Measurements from ENCODE around the gene CDH16.

CDH16 gene

DNA sequence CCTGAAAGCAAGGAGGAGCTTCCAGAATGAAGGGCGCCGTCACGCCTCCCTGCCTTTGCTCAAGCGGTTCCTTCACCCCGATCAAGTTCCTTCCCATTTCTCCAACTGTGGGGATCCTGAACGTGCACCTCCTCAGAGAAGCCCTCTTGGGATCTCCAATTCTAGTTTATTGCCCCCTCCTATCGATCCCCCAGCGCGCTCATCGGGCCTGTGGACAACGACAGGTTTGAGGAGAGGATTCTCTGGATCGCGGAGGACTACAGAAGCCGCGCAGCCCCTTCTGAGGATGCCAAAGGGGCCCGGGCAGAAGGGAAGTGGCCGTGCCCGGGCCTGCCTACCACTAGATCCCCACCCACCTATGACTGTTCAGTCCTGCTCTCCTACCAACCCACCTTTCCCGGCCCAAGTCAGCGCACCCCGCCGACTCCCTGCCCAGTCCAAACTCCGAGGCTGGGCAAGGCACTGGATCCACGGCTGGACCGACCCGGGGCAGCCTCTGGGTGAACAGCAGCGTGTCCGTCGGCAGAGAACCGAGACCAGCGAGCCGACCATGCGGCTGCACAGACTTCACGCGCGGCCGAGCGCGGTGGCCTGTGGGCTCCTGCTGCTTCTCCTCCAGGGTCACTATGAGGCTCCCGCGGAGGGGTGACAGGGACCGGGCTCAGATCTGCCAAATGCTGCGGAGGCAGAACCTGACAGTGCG, 29.6 kb upstream of the CDH16 start (continued):
- TF ChIP-seq, protein P1, sequence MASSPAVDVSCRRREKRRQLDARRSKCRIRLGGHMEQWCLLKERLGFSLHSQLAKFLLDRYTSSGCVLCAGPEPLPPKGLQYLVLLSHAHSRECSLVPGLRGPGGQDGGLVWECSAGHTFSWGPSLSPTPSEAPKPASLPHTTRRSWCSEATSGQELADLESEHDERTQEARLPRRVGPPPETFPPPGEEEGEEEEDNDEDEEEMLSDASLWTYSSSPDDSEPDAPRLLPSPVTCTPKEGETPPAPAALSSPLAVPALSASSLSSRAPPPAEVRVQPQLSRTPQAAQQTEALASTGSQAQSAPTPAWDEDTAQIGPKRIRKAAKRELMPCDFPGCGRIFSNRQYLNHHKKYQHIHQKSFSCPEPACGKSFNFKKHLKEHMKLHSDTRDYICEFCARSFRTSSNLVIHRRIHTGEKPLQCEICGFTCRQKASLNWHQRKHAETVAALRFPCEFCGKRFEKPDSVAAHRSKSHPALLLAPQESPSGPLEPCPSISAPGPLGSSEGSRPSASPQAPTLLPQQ (tag by site-specific recombination; IDR thresholded peaks at IDR 0.05): no peak
- TF ChIP-seq, protein P2, sequence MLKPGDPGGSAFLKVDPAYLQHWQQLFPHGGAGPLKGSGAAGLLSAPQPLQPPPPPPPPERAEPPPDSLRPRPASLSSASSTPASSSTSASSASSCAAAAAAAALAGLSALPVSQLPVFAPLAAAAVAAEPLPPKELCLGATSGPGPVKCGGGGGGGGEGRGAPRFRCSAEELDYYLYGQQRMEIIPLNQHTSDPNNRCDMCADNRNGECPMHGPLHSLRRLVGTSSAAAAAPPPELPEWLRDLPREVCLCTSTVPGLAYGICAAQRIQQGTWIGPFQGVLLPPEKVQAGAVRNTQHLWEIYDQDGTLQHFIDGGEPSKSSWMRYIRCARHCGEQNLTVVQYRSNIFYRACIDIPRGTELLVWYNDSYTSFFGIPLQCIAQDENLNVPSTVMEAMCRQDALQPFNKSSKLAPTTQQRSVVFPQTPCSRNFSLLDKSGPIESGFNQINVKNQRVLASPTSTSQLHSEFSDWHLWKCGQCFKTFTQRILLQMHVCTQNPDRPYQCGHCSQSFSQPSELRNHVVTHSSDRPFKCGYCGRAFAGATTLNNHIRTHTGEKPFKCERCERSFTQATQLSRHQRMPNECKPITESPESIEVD (tag by site-specific recombination; IDR thresholded peaks at IDR 0.05): no peak

DNA sequence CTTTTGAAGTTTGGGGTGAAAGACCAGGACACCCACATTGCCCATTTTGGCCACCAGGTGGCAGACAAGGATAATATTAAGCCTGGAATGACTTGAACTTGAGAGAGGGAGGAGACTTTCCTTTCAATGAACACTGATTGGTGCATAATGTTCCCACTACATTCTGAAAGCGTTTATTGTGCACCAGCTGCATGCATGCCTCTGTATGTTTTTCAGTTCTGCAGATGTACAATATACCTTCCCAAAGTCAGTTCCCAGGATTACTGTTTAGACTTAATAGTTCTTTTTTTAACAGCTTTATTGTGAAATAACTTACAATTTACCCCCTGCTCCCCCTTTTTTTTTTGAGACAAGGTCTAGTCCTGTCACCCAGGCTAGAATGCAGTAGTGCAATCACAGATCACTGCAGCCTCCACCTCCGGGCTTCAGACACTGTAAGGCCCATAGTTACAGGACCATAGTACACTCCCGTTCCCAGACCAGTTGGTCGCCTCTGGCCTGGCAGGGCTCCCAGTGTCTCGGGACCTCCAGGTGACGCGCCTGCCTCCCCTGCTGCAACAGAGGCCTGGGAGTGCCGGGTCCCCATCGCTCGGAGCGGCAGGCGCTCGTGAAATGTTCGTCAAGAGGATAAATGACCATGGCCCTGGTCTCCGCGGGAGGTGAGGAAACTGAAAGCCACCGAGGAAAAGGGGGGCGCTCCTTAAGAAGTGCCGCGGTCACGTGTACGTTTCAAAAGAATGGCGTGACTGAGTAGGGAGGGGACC, 28.8 kb upstream of the CDH16 start:
- Histone ChIP-seq H3K27ac (ENCODE audit: extremely low read depth, low read depth, low read length) (no peak overlapping the region), H3K36me3 (ENCODE audit: control insufficient read depth in 2 of 2, insufficient read depth in 1 of 2, low read length in 2 of 2) (peaks cover 0 to 15% of the 10 kb centered on the region in 2 experiments; a peak in 1 of 3 replicates), H3K4me1 (ENCODE audit: control insufficient read depth, insufficient read depth, low read length) (no peaks in the 10 kb centered on the region), H3K4me3 (ENCODE audit: low read depth, low read length) (no peak overlapping the region), H3K9me3 (ENCODE audit: control insufficient read depth, insufficient read depth, low read depth, low read length) (no peaks in the 10 kb centered on the region)
- TF ChIP-seq ZNF654 (tag by site-specific recombination; IDR thresholded peaks at IDR 0.05; ENCODE audit: low read depth): peak; percentile 74
- TF ChIP-seq ZSCAN16 (tag by site-specific recombination; IDR thresholded peaks at IDR 0.05): no peak
- TF ChIP-seq, protein P3, sequence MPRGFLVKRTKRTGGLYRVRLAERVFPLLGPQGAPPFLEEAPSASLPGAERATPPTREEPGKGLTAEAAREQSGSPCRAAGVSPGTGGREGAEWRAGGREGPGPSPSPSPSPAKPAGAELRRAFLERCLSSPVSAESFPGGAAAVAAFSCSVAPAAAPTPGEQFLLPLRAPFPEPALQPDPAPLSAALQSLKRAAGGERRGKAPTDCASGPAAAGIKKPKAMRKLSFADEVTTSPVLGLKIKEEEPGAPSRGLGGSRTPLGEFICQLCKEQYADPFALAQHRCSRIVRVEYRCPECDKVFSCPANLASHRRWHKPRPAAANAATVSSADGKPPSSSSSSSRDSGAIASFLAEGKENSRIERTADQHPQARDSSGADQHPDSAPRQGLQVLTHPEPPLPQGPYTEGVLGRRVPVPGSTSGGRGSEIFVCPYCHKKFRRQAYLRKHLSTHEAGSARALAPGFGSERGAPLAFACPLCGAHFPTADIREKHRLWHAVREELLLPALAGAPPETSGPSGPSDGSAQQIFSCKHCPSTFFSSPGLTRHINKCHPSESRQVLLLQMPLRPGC (tag by site-specific recombination; IDR thresholded peaks at IDR 0.05): no peak
- TF ChIP-seq ZNF133 (tag by site-specific recombination; IDR thresholded peaks at IDR 0.05): no peak
- peak; percentile 27; the same call in 1 of the 2 replicates for TF ChIP-seq ZNF660 (tag by site-specific recombination; IDR thresholded peaks at IDR 0.05)
- TF ChIP-seq, protein P4, sequence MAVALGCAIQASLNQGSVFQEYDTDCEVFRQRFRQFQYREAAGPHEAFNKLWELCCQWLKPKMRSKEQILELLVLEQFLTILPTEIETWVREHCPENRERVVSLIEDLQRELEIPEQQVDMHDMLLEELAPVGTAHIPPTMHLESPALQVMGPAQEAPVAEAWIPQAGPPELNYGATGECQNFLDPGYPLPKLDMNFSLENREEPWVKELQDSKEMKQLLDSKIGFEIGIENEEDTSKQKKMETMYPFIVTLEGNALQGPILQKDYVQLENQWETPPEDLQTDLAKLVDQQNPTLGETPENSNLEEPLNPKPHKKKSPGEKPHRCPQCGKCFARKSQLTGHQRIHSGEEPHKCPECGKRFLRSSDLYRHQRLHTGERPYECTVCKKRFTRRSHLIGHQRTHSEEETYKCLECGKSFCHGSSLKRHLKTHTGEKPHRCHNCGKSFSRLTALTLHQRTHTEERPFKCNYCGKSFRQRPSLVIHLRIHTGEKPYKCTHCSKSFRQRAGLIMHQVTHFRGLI (tag by site-specific recombination; IDR thresholded peaks at IDR 0.05): no peak
- TF ChIP-seq KLF10 (tag by site-specific recombination; IDR thresholded peaks at IDR 0.05): no peak
- TF ChIP-seq ZNF366 (tag by site-specific recombination; conservative IDR thresholded peaks at IDR 0.05): peak; percentile 60
- TF ChIP-seq KLF7 (tag by site-specific recombination; IDR thresholded peaks at IDR 0.05; ENCODE audit: borderline replicate concordance): no peak
- TF ChIP-seq ZNF600 (tag by site-specific recombination; IDR thresholded peaks at IDR 0.05): no peak
- peak; percentile 94; the same call in 1 of the 2 replicates for TF ChIP-seq ZNF792 (tag by site-specific recombination; IDR thresholded peaks at IDR 0.05)
- no peak for TF ChIP-seq ZNF658 (tag by site-specific recombination; IDR thresholded peaks at IDR 0.05)
- TF ChIP-seq, protein P5, sequence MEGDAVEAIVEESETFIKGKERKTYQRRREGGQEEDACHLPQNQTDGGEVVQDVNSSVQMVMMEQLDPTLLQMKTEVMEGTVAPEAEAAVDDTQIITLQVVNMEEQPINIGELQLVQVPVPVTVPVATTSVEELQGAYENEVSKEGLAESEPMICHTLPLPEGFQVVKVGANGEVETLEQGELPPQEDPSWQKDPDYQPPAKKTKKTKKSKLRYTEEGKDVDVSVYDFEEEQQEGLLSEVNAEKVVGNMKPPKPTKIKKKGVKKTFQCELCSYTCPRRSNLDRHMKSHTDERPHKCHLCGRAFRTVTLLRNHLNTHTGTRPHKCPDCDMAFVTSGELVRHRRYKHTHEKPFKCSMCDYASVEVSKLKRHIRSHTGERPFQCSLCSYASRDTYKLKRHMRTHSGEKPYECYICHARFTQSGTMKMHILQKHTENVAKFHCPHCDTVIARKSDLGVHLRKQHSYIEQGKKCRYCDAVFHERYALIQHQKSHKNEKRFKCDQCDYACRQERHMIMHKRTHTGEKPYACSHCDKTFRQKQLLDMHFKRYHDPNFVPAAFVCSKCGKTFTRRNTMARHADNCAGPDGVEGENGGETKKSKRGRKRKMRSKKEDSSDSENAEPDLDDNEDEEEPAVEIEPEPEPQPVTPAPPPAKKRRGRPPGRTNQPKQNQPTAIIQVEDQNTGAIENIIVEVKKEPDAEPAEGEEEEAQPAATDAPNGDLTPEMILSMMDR (tag by site-specific recombination; IDR thresholded peaks at IDR 0.05): peak; percentile 62
- TF ChIP-seq ZNF138 (tag by site-specific recombination; IDR thresholded peaks at IDR 0.05; ENCODE audit: borderline replicate concordance): no peak
- TF ChIP-seq, protein P6, sequence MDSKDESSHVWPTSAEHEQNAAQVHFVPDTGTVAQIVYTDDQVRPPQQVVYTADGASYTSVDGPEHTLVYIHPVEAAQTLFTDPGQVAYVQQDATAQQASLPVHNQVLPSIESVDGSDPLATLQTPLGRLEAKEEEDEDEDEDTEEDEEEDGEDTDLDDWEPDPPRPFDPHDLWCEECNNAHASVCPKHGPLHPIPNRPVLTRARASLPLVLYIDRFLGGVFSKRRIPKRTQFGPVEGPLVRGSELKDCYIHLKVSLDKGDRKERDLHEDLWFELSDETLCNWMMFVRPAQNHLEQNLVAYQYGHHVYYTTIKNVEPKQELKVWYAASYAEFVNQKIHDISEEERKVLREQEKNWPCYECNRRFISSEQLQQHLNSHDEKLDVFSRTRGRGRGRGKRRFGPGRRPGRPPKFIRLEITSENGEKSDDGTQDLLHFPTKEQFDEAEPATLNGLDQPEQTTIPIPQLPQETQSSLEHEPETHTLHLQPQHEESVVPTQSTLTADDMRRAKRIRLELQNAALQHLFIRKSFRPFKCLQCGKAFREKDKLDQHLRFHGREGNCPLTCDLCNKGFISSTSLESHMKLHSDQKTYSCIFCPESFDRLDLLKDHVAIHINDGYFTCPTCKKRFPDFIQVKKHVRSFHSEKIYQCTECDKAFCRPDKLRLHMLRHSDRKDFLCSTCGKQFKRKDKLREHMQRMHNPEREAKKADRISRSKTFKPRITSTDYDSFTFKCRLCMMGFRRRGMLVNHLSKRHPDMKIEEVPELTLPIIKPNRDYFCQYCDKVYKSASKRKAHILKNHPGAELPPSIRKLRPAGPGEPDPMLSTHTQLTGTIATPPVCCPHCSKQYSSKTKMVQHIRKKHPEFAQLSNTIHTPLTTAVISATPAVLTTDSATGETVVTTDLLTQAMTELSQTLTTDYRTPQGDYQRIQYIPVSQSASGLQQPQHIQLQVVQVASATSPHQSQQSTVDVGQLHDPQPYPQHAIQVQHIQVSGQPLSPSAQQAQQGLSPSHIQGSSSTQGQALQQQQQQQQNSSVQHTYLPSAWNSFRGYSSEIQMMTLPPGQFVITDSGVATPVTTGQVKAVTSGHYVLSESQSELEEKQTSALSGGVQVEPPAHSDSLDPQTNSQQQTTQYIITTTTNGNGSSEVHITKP (tag by site-specific recombination; IDR thresholded peaks at IDR 0.05): peak; percentile 83
- ChIA-PET CTCF (interaction anchor here (0.6 to 1.3 kb wide), 8 partner anchors 12 to 660 kb away, joined by 3 to 6 read pairs (median 4); partner anchors contain the start of genes CES3 and CIAO2B), POLR2A (no interaction called here)

All from HEK293 (cell line).